ENCODE data around the gene DDX53. TPM values are rescaled to one million over a fixed set of nuclear protein-coding genes. Genes with fewer than 3 reads are reported as not detected.

Gene DDX53
- not detected for total RNA-seq

GRCh38 chrX:22999696-23000223, at the start of gene DDX53:
Gene DDX53 (plus strand): TSS chrX:22999960. CDS start chrX:23000058, 98 bp downstream.

